K562 (cell line): ENCODE measurements around the gene CAPZA1.

Experiments
- CHD1 ChIP-seq: fragments of 200-600 bp; sonication (generic); IDR thresholded peaks from one replicate; pipeline ENCODE4 v1.6.1; 2012; ENCODE audit warnings: mild to moderate bottlenecking, moderate library complexity, low read length, inconsistent platforms
- FOXP1 ChIP-seq: sonication (generic); formaldehyde crosslinking; IDR thresholded peaks from 2 replicates; pipeline ENCODE4 v1.8.0; 2022; ENCODE audit warnings: mild to moderate bottlenecking, missing genetic modification reagents
- LEF1 ChIP-seq: fragments of 450-650 bp; IDR thresholded peaks from 2 replicates; pipeline ENCODE4 v1.6.1; 2016; ENCODE audit warnings: mild to moderate bottlenecking
- PHF21A ChIP-seq: fragments of 450-650 bp; IDR thresholded peaks from 2 replicates; pipeline ENCODE4 v1.6.1; 2017; ENCODE audit warnings: low read depth, borderline replicate concordance
- RBM22 ChIP-seq: fragments of 200-400 bp; formaldehyde crosslinking; IDR thresholded peaks from 2 replicates; pipeline ENCODE4 v1.6.1; 2018; ENCODE audit warnings: low read length, low read depth; ENCODE audit not compliant: poor library complexity, severe bottlenecking
- TCF7 ChIP-seq: sonication (generic); IDR thresholded peaks from 2 replicates; pipeline ENCODE4 v1.6.1; 2016; ENCODE audit warnings: antibody characterized with exemption, borderline replicate concordance
- ZFPM2 ChIP-seq: fragments of 250-450 bp; sonication (Bioruptor Pico); IDR thresholded peaks from 2 replicates; pipeline ENCODE4 v1.5.1; 2022; ENCODE audit warnings: mild to moderate bottlenecking
- ZNF76 ChIP-seq: fragments of 250-450 bp; sonication (Bioruptor Pico); IDR thresholded peaks from 2 replicates; pipeline ENCODE4 v1.4.0; 2020; ENCODE audit warnings: mild to moderate bottlenecking, moderate library complexity, borderline replicate concordance
- TF ChIP-seq, protein P1 (sequence below), 3 experiments: IDR thresholded peaks in 2 of 3; conservative IDR thresholded peaks in 1 of 3; 2 replicates each; pipeline ENCODE4 v1.5.1; 2011 to 2012; ENCODE audit warnings: low read length in 3 of 3, mild to moderate bottlenecking in 3 of 3, control low read depth in 2 of 3, improper control_type of control experiment in 1 of 3, inconsistent platforms in 1 of 3, low read depth in 1 of 3, mixed read lengths in 1 of 3, moderate library complexity in 1 of 3; ENCODE audit not compliant: insufficient read depth in 2 of 3

DNA sequence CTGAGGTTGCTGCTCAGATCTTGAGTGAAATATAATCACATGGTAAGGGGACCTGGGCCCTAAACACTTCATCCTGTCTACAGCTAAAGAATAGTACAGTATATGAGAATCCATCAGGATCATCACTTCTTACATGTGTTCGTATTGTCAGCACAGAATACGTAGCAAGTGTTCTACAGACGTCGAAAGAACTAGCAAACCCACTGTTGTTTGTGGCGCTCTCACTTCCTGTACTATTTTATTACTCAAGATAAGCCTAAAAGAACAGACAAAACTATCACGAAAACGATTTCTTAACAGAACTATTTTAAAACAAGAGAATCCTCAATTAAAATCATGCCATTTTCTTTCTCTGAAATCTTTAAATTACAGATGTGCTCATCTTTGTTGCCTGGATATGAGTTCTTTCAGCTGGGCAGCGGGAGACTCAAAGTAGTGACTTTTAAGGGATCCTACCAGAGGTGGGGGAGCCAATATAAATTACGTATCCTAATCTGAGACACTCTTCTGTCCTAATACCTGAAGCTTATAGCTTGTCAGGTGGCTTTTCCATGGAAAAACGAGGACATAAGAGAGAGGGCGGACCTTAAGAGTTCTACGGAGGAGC lies 1.4 kb upstream of the CAPZA1 start:
- TF ChIP-seq, protein P1, sequence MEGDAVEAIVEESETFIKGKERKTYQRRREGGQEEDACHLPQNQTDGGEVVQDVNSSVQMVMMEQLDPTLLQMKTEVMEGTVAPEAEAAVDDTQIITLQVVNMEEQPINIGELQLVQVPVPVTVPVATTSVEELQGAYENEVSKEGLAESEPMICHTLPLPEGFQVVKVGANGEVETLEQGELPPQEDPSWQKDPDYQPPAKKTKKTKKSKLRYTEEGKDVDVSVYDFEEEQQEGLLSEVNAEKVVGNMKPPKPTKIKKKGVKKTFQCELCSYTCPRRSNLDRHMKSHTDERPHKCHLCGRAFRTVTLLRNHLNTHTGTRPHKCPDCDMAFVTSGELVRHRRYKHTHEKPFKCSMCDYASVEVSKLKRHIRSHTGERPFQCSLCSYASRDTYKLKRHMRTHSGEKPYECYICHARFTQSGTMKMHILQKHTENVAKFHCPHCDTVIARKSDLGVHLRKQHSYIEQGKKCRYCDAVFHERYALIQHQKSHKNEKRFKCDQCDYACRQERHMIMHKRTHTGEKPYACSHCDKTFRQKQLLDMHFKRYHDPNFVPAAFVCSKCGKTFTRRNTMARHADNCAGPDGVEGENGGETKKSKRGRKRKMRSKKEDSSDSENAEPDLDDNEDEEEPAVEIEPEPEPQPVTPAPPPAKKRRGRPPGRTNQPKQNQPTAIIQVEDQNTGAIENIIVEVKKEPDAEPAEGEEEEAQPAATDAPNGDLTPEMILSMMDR (IDR thresholded peaks at IDR 0.05 in 2 of 3, conservative IDR thresholded peaks at IDR 0.05 in 1 of 3; ENCODE audit: insufficient read depth in 2 of 3, low read depth in 1 of 3, low read length in 3 of 3) = no peak
- TF ChIP-seq ZNF76 (CRISPR knock-in tag) (no peak), RBM22 (no peak), FOXP1 (CRISPR knock-in tag) (no peak), CHD1 (no peak), TCF7 (no peak), ZFPM2 (CRISPR knock-in tag) (no peak), LEF1 (0 out of 2 replicates have a peak, but pooled peaks have one; percentile 12), PHF21A (no peak)
